H54 (cell line): ENCODE measurements around the gene AMOT.

Experiments
- DNase-seq: peaks from one replicate; pipeline ENCODE4 v3.0.0; 2011; ENCODE audit warnings: low spot score, mixed read lengths; ENCODE audit not compliant: insufficient read length
- FAIRE-seq: peaks from 3 replicates; lab custom pipeline; 2011; peaks lifted over from hg19 to GRCh38; lab: Jason Lieb, UNC
- POLR2A ChIP-seq: IDR thresholded peaks from 2 replicates; pipeline ENCODE4 v1.6.1; 2011; ENCODE audit warnings: low read depth, mild to moderate bottlenecking, low read length

The AMOT gene

DNA sequence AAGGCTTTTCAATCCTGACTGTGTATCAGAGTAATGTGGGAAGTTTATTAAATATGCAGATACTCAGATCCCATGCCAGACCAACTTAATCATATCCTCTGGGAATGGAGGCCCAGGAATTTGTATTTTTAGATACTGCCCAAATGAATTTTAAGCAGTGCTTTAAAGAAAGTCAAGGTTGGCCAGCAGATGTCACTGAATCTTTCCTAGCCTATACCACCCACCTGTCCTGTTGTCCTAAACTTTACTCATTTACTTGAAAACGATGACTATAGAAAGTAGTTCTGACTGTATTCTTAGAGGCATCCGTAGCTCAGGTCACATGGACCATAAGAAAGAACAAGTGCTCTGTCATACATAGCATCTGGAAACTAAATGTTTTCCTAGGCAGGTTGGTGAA lies 79.9 kb downstream of the AMOT start:
- no peak for FAIRE-seq

DNA sequence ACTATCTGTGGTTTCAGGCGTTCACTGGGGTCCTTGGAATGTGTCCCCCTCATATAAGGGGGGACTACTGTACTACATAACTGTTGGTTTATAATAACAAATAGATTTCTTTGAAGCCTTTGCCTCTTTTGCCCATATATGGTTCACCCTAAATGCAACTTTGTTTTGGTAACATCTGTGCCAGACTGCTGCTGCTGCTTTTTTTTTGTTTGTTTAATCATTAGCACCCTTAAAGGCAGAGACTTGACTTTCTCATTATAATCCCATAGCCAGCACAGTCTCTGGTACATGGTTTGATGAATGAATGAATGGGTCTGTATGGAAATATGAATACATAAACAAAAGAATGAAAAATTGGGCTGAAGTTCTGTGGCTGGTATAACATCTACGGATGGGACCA lies 80.7 kb downstream of the AMOT start:
- TF ChIP-seq POLR2A, result no peak
- no peak for FAIRE-seq
- no peak for DNase-seq

More for the DNA sequence above, 79.9 kb downstream of the AMOT start:
- DNase-seq, result no peak
- no peak for TF ChIP-seq POLR2A

DNA sequence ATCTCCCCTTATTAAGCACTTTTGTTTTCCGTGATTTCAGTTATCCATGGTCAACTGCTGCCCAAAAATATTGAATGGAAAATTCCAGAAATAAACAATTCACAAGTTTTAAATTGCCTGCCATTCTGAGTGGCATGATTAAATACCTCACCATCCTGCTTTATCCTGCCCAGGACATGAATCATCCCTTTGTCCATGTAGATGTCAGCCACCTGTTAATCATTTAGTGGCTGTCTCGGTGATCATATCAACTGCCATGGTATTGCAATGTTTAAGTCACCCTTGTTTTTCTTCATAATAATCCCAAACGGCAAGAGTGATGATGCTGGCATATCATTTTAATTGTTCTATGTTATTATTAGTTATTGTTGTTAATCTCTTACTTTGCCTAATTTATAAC lies 81.1 kb downstream of the AMOT start:
- no peak for FAIRE-seq
- TF ChIP-seq POLR2A, result no peak
- no peak for DNase-seq

DNA sequence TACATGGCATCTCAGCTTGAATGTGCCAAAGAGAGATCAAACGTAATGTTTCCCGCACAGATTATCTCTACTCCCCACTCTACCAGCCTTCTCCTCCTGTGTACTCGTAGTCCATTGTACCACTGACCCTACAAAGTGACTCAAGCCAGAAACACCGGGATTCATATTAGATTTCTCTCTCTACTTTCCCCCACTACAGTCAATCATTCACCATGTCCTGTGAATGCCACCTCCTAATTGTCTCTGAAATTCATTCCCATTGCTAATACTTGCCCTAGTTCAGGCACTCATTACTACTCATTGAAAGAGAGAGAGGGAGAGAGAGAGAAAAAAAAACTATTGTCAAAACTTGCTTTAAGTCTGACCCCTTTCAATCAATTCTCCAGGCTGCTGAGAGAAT lies 82.7 kb downstream of the AMOT start:
- DNase-seq (no peak), FAIRE-seq (no peak)
- no peak for TF ChIP-seq POLR2A

DNA sequence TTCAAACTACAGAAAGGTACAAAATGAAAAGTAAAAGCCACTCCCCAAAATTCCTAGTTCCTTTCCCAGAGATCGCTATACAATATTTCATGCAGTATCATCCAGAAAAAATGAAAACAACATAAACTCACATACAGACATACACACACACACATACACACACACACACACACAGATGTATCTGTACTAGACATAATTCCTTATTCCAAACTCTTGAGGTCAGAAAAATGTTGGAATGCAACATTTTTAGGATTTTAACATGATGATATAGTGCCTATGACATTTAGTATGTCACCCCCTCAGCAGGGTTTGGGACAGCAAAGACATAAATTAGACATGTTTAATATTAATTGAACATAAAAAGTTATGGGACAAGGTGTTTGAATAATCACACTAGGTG lies 87.5 kb downstream of the AMOT start:
- FAIRE-seq (no peak), DNase-seq (no peak)
- no peak for TF ChIP-seq POLR2A

DNA sequence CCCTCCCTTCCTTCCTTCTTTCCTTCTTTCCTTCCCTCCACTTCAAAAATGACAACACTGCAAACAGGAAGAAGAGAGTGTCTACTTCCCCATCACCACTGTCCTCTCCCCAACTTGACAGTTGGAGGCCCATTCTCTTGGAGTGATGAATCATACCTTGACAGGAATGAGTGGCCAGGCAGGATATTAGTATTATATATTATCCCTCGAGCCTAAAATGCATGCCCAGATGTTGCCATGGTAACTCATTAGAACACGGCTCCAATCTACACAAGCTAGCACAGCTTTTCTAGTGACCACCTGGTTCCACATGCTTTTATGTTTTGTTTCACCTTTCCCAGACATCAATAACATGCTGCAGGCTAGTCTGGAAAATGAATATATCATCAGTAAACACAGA lies 89.6 kb downstream of the AMOT start:
- no peak for FAIRE-seq
- TF ChIP-seq POLR2A, result no peak
- no peak for DNase-seq

DNA sequence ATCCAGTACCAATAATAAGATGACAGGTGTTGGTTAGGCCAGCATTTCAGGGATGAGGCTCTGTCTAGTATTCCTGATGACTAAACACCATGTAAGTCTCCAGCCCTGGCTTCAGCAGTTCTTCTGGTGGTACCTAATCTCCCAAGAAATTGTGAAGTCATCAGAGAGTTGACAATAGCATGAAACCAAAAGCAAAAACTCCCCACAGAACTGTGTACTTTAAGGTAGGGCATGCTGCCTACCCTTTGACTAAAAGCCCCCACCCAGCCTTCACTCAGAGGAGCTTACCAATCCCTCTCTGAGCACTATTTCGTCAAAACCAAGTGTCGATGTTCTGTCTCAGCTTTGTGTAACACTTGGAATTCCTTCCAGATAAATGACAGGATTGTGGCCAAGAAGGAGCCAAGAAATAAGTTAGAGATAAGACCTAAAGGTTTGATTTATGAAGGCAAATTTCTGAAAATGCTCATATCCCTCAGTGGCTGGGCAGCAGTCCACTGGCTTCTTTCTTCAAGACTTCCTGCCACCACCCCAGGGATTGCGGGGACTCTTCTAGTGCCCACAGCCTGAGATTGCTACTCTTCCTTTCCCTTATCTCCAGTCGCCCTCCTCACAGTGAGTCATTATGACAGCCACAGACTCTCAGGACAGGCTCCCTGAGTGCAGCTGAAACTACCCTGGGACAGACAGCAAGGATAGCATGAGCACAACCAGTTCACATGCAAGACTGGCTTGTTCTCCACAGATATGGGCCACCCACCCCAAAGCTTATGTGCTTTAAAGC lies 93.6 kb downstream of the AMOT start:
- DNase-seq (no peak), FAIRE-seq (no peak)
- no peak for TF ChIP-seq POLR2A

DNA sequence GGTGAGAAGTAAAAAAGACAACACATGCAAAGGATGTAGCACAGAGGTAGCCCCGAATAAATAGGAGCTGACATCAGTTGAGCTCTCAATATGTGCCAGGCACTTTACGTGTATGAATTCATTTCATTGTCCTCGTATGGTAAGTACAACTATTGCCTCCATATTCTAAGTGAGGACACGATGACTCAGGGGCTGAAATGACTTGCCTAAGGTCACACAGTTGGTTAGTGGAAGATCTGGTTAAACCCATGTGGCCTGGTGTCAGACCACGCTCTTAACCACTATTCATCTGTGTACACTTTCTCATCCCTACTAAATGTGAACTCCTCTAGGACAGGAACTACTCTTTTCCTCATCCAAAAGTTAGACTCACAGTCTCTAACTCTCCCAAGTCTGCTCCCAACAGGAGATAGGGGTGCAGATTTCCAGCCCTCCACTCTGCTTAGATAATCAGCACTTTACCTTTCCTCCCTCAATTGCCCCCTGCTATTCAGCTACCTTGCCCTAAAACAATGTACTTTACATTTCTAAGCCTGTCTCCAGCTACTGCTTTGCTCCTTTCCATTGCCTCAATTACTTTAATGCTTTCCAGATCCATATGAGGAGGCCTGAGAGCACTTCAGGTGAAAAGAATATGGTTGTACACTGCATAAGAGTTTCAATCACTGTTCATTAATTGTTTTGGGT lies 102.1 kb downstream of the AMOT start:
- FAIRE-seq (no peak), DNase-seq (no peak)
- no peak for TF ChIP-seq POLR2A

DNA sequence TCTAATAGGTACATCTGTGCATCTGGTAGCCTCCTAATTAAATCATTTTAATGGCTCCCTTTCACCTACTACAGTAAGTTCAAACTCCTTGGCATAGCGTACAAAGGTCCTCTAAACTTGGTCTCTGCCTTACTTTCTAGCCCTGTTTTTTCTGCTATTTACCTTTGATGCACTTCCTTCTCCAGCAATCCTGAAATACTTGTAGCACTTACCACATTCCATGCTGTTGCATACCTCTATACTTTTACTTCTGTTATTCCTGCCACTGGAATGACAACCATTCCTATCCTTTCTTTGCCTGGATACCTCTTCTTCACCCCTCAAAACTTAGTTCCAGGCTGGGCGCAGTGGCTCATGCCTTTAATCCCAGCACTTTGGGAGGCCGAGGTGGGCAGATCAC lies 104.3 kb downstream of the AMOT start:
- no peak for DNase-seq
- TF ChIP-seq POLR2A, result no peak
- FAIRE-seq, result no peak

DNA sequence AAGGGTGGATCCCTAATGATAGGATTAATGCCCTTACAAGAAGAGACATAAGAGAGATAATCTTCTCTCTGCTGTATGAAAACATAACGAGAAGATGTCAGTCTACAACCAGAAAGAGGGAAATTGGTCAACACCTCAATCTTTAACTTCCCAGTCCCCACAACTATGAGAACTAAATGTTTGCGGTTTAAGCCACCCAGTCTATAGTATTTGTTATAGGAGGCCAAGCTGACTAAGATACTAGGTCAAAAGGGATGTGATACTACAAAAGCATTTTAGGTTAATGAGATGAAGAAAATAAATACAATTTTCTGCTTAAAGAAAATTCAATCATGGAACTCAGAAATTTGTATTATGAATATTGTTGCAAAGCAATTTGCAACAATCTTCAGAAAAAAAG lies 105.5 kb downstream of the AMOT start:
- DNase-seq (no peak), FAIRE-seq (no peak)
- no peak for TF ChIP-seq POLR2A

DNA sequence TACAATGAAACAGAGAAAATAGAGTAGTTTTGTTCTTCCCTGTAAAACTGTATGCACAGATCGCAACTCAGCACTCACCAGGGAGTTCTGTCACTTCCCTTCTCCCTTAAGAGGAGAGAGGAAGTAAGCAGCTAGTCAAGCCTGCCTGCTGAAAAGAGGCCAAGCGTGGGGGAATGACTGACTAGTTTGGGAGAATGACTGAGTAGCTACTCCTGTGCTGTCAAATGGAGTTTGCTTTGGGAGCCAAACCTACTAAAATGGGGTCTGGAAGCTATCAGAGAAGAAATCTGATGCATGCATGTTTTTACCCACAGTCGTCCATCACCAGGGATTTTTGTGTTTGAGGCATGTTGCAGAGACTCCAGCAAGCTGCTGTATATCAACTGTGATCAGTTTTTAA lies 106.3 kb downstream of the AMOT start:
- TF ChIP-seq POLR2A, result no peak
- DNase-seq, result no peak
- FAIRE-seq, result no peak

DNA sequence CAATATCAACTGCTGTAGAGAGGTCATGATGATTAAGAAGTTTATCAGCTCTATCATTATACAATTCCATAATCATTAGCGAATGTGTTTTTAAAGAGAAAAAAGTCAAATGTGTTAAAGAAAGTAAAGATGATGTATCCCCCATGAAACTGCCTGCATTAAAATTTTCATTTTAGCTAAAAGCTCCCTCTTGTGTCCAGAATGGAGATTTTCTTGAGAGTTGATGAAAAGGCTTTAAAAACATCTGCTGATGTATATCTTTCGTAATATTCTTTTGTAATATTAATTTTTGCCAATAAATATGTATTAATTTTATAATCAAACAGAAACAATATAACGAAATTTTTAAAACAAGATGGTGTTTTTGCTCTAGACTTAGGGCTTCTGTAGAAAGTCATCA lies 108.8 kb downstream of the AMOT start:
- DNase-seq (no peak), FAIRE-seq (no peak)
- TF ChIP-seq POLR2A, result no peak
